ENCODE data around the gene ZFR2.

Gene ZFR2

DNA sequence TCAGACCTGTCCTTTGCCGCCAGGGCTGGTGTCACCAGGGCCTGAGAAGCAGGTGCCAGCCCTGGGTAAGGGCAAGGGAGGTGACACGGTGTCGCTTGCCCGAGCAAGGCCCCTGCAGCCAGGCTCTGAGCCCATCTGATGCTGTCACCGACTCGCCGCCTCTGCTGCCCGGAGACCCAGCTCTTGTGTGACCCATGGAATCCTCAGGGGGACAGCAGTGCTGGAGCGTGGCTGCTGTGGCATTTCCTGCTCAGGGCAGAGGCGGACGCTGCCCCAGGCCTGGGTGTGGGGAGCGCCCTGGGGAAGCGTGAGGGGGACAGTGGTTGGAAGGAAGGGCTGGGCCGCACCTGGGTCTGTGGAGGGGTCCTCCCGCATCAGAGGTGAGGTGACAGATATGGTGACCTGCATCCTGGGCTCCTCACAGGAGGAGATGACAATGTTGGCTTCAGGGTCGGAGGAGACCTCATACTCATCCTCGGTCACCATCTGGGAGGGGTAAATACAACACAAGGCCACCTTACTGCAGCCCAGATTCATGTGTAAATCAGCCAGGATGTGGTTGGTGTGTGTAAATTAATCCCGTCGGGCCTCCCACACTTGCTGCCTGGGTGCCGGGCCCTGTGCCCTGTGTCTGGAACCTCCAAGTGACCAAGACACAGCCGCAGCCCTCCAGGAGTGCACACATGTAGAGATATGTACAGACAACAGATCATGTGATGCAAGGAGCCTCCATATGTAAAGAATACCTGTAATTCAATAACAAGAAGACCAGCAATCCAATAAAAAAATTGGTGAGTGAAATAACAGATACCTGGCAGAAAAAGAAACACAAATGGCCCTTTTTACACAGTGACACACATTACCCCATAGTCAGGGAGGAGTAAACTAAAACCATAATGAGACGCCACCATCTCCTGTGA lies 55.1 kb downstream of the ZFR2 start:
- no peak for DNase-seq (ENCODE audit: low spot score)

- no peak for DNase-seq (ENCODE audit: low spot score)
Observed at GRCh38 chr19:3810708-3811355, 58.0 kb downstream of the ZFR2 start.

GRCh38 chr19:3809881-3810707 lies 58.7 kb downstream of the ZFR2 start:
- DNase-seq (ENCODE audit: low spot score): peak; percentile 59

DNA sequence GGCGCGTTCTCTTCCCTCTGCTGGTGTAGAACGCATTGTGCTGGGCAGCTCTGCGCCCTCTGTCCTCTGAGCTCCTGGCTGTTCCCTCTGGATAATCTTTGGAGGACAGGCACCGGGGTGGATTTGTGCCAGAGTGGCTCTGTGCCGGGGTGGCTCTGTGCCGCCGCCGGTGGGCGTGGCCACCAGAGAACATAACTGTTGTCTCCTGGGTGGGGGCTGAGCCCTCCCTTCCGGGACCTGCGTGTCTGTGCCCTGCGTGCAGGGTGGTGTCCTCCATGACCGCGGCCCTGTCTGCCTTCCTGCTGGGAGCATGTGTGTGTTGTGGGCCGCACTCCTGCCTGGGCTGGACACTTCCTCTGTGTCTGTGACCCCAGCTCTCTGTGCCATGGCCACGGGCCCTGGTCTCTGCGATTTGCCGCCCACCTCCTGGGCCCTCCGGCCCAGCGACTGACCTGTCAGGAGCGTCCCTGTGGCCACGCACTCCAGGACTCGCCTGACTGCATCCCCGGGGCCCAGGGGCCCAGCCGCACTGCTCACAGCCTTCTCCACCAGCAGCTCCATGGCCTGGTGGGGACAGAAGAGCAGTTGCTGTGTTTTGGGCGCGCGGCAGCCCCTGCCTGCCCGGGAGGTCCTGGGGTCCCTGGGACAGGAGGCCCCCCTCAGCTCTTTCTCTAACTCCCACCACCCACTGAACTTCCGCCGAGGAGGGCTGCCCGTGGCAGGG lies 60.3 kb downstream of the ZFR2 start:
- no peak for DNase-seq (ENCODE audit: low spot score)

DNA sequence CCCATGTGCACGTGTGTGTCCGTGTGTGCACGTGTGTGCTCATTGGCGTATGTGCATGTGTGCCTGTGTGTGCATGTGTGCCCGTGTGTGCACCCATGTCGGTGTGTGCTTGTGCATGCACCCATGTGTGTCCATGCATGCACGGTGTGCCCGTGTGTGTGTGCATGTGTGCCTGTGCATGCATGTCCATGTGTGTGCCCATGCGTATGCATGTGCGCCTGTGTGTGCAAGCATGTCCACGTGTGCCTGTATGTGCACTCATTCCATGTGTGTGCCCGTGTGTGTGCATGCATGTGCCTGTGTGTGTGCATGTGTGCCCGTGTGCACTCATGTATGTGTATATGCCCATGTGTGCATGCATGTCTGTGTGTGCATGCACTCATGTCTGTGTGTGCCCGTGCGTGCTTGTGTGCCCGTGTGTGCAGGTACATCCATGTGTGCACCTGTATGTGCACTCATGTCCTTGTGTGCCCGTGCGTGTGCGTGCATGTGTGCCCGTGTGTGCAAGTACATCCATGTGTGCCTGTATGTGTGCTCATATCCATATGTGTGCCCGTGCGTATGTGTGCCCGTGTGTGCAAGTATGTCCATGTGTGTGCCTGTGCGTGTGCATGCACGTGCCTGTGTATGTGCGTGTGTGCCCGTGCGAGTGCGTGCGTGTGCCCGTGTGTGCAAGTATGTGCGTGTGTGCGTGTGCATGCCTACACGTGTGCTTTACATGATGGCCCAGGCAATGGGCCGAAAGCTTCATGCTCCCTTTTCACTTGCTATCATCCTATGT lies 61.1 kb downstream of the ZFR2 start:
- no peak for DNase-seq (ENCODE audit: low spot score)

DNA sequence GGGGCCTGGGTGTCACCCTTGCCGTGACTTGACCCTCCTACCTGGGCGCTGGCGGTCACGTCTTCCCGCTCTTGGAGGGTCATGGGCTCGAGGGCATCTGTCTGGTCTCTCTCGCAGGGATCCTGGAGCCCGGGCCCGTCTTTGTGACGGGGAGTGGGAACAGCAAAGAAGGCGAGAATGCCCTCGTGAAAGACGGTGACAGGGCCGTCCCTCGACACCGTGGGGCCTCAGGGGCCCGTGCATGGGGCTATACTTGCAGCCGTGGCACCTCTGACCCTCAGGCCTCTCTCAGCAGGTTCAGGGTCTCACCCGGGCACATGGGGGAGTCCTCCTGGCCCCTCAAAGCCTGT lies 61.7 kb downstream of the ZFR2 start:
- no peak for DNase-seq (ENCODE audit: low spot score)

GRCh38 chr19:3805859-3806258 lies 63.0 kb downstream of the ZFR2 start:
- no peak for DNase-seq (ENCODE audit: low spot score)

- DNase-seq (ENCODE audit: low spot score): no peak
Observed at GRCh38 chr19:3804429-3804828, 64.4 kb downstream of the ZFR2 start.

- DNase-seq (ENCODE audit: low spot score): no peak
Observed at GRCh38 chr19:3803986-3804385, 64.9 kb downstream of the ZFR2 start.

GRCh38 chr19:3803114-3803888 lies 65.5 kb downstream of the ZFR2 start:
- DNase-seq (ENCODE audit: low spot score): no peak

GRCh38 chr19:3801412-3802096 lies 67.3 kb downstream of the ZFR2 start:
- no peak for DNase-seq (ENCODE audit: low spot score)

- no peak for DNase-seq (ENCODE audit: low spot score)
Observed at GRCh38 chr19:3800996-3801395, 67.8 kb downstream of the ZFR2 start.

GRCh38 chr19:3798137-3798536 lies 70.7 kb downstream of the ZFR2 start:
- DNase-seq (ENCODE audit: low spot score): no peak

DNA sequence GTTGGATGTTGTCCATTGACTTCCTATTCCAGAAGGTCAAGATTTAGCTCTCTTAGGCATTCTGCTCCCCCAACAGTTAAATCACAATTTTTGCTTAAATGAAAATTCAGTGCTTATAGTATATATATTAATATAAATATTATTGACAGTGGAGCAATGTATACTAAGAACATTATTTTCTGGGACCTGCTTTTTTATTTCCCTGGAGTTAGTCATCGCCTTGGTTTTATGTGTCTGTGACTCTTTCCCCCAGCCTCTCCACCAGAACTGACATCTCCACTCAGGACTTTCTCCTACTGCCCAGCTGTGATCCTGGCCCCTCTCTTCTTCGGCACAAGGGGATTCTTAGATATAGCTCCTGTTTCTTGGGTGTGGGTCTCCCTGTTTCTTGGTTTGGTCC lies 72.5 kb downstream of the ZFR2 start:
- DNase-seq (ENCODE audit: low spot score): no peak

DNA sequence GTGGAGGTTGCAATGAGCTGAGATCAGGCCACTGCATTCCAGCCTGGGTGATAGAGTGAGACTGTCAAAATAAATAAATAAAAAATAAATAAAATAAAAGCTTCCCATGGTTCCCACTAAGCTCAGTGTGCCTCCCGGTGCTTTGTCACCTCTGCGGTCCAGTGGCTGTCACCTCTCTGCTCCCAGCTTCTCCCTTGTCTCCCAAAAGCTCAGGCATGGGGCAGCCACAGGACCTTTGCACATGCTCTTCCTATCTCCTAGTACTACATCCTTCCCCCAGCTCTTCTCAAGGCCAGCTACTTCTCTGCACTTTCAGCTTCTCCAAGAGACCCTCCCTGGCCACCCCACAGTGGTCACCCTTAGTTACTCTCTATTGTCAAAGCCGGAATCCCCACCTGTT lies 75.0 kb downstream of the ZFR2 start:
- no peak for DNase-seq (ENCODE audit: low spot score)

GRCh38 chr19:3792114-3792513 lies 76.7 kb downstream of the ZFR2 start:
- DNase-seq (ENCODE audit: low spot score): no peak

DNA sequence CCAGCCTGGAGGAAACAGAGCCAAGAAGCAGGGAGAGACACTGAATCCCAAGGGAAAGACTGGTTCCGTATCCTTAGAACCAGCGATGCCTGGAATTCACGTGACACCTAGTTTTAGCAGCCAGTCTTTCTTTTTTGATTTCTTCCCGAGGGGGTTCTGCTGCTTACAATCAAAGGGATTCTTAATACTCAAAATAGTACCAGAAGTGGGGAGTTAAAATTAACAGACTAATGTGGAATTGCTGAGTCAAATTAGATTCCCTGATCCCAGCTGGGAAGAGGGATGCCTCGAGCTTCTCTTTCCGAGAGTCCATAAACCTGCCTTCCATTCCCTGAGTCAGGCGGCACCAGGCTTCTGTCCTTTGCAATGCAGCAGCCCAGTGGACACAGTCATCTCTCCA lies 77.9 kb downstream of the ZFR2 start:
- no peak for DNase-seq (ENCODE audit: low spot score)

GRCh38 chr19:3790209-3790734 lies 78.6 kb downstream of the ZFR2 start:
- no peak for DNase-seq (ENCODE audit: low spot score)

DNA sequence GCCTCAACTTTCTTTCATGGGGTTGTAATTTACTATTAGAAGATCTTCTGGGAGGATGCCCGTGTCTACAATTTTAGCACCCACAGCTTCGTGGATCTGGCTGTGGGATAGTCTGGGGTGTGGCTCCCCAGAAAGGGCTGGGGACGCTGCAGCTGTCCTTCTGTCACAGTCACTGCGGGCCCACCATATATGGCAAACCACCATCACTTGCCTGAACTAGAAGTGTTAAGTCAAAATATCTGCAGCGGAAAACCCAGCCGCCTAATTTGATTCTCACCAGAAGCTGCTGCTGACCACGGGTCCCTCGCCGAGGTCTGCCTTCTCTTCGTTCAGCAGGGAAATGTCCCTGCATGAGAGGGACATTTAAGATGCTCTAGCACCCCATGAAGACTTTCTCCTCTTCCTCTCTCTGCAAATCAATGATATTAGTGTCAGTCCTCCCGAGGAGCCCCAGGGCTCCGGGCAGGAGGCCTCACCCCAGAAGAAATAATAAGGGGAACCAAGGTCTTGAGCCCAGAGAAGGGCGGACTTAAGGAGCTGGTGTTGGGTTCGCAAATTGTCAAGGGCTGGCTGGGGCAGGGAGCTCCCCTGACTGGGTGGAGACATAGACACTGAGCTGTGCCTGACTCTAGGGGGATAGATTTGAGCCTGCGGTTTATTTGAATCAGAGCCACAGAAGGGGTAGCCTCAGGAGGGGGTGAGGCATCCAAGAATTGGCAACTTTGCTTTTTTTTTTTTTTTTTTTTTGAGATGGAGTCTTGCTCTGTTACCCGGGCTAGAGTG lies 79.7 kb downstream of the ZFR2 start:
- no peak for DNase-seq (ENCODE audit: low spot score)

All from germinal center (tissue), 1 donor.